A172 (cell line): ENCODE data around the gene CBLB. TPM values are rescaled to one million over a fixed set of nuclear protein-coding genes. Genes with fewer than 3 reads are reported as not detected.
"Not testable (repeated sequence)": the region's sequence is repeated elsewhere in the genome, so short reads cannot be mapped to it uniquely, and the experiment has no call there.

ENCODE experiments used
- DNase-seq: peaks from one replicate; pipeline ENCODE4 v3.0.0-alpha.2; 2015; ENCODE audit warnings: low spot score
- total RNA-seq: library from RNA; depleted of rRNA; stranded (reverse); fragments of >200 nt; shearing (Covaris generic); gene quantifications from 2 replicates; pipeline ENCODE4 v1.2.3, GENCODE V29; 2014

The CBLB gene
- total RNA-seq, 1 experiment from 2014 or later: 36.6 TPM

DNA sequence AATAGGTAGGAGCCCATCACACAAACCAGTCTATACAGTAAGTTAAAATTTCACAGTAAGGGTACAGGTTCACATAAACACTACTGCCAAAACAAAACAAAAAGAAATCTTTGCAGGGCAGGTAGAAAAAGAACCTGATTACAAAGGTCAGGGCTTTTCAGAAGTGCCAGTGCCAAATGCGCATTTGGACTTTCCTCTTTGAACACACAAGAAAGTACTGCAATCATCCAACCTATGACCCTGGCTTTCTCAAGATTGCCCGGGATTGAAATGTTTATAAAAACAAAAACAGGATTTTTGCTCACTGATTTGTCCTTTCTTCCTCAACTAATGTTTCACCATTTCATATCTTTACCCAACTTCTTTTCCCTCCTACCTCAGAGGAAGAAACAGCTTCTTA lies 47.4 kb downstream of the CBLB start:
- no peak for DNase-seq

DNA sequence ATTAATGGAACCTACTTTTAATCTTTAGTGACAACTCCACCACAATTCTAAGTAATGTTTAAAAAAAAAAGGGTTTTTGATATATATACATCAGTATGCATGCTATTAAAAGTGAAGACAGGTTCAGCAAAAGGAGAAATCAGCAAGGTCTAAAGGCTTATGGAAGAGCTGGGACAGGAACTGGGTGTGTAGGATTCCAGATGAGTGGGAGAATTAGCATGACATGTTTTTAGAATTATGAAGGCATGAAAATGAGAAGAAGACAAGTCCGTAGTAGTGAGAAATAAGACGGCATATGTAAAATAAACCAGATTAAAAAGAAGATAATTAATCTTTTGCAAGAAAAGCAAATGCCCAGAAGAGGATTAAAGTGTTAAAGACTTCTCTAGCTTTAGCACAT lies 52.0 kb downstream of the CBLB start:
- DNase-seq: no peak

DNA sequence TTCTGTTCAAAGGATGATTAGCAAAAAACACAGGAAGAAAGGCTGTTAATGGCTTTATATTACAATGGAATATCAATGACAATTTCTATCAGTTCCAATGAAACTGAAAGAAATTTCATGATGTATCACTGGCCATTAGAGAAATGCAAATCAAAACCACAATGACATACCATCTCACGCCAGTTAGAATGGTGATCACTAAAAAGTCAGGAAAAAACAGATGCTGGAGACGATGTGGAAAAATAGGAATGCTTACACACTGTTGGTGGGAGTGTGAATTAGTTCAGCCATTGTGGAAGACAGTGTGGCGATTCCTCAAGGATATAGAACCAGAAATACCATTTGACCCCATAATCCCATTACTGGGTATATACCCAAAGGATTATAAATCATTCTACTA lies 53.5 kb downstream of the CBLB start:
- not testable (repeated sequence) for DNase-seq

DNA sequence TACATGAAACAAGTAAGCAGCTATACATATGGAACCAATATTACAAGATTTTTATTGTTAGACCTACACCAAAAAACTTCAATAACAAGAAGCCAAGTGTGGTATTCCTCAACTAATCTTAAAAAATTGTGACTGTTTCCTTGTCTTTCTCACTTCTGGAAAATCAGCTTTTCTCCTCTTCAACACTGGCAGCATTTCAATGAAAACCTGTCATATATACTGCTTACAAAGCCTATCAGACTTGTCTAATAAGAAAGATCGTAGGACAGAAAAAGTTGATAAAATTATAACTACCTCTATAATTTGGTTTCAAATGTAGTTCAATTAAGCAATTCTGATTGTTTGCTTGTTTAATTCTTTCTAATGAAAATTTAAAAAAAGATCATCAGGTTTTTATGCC lies 55.1 kb downstream of the CBLB start:
- no peak for DNase-seq

DNA sequence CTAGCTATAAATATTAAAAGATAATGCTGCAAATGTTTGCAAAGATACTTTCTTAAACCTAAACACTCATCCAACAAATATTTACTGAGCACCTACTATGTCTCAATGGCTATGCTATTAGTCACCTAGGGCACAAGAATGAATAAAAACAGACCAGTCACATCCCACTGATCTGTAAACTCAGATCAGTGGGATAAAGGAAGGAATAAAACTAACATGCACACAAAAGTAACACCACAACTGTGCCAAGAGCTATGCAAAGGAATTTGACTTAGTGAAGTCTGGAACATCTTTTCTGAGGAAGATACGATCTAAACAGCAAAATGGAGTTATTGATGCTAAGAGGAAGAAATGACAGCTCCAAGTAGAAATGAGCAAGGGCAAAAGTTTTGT lies 56.6 kb downstream of the CBLB start:
- peak; percentile 34 for DNase-seq

DNA sequence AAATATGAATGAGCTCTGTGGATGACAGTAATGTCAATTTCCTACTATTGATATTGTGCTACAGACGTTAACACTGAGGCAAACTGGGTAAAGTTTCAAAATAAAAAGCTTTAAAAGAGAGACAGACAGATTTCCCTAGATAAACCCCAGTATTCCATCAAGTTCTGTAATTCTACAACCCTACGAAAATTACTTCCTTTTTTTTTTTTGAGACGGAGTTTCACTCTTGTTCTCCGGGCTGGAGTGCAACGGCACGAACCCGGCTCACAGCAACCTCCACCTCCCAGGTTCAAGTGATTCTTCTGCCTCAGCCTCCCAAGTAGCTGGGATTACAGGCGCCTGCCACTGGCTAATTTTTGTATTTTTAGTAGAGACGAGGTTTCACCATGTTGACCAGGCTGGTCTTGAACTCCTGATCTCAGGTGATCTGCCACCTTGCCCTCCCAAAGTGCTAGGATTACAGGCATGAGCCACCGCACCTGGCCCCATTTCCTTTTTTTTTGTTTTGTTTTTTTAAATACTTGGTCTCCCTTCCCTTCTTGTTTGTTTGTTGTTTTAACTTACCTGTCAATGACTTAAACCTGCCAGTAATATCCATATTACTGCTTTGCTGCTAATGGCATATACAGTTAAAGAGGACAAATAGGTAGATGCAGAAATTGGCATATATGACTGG lies 57.2 kb downstream of the CBLB start:
- no peak for DNase-seq

DNA sequence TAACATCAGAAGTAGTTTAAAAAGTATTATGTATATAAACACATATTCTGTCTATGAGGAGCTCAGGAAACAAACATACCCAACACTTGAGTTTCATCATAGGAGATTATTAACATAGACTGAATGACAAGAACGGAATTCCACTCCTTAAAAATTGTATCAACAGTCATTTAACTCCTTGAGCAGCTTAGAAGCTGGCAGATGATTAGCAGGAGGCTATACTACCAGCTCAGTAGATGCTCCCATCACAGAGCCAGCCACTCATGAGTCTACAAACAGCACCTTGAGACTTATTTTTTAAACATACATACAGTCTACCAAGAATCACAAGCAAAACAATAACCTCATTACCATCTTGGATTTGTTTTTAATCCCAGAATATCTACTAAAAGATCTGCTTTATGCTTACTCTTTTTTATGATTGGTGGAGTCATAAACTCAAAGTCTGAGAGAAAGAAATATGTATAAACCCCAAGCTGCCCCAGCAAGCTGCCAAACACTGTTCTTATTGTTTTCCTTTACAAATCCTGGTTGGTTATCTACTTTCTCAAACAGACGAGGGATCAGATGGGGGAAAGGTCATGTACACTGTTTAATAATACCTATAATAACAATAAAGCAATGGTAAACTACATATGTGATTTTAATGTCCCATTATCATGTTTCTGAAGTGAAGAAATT lies 59.5 kb downstream of the CBLB start:
- no peak for DNase-seq

DNA sequence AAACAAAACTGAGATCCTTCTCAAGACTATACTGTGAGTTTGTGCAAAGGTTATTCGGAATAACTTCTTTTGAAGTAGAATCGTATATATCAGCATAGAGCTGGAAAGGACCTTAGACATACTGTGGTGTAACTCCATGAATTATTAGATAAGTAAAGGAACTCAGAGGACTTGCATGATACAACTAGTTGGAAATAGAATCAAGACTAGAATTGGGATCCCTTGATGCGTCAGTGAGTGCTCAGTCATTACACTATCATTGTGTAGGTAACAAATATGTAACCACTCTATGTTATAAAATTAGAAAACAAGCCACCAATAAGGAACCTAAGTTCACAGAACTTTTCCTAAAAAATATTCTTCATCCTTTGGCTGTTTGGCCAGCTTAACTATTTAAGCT lies 61.1 kb downstream of the CBLB start:
- DNase-seq: no peak

DNA sequence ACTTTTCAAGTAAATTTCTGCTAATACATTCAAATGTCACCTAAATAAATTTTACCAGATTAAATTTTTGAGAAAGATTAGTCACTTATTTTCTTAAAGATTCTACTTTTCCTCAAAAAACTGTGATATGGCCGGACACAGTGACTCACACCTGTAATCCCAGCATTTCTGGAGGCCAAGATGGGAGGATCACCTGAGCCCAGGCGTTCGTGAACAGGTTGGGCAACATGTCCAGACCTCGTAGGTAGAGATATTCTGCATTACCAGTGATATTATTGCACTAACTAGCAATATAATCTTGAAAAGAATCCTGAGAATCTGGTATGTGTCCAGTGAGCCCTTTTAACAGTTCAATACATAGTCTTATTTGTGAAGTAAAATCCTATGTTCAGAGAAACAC lies 61.7 kb downstream of the CBLB start:
- DNase-seq: no peak

DNA sequence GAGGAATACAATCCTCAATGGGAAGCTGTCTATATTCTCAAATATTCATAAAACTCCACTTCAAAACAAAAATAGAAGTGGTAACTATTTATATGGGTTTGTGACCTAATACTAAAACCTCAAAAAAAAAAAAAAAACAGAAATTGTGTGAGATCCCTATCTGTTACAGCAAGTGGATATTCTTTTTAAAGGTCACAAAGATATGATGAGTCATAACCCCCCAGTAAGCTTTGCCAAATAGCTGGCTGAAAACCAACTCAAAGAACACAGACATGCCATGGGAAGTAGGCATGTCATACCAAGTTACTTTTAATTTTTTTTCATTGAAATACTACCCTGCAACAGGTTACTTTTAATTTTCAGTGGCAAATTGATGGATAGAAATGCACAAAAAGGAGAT lies 62.5 kb downstream of the CBLB start:
- peak; percentile 68 for DNase-seq

DNA sequence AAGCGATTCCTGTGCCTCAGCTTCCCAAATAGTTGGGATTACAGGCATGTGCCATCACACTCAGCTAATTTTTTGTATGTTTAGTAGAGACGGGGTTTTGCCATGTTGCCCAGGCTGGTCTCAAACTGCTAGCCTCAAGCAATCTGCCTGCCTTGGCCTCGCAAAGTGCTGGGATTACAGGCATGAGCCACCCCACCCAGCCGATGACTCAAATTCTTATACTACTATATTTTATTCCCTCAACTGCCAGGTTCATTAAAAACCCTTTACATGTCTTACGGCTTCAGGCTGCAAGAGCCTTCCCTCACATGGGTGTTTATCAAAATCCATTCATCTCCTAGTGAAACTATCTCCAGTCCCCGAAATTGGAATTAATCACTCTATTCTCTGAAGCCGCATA lies 63.4 kb downstream of the CBLB start:
- no peak for DNase-seq

DNA sequence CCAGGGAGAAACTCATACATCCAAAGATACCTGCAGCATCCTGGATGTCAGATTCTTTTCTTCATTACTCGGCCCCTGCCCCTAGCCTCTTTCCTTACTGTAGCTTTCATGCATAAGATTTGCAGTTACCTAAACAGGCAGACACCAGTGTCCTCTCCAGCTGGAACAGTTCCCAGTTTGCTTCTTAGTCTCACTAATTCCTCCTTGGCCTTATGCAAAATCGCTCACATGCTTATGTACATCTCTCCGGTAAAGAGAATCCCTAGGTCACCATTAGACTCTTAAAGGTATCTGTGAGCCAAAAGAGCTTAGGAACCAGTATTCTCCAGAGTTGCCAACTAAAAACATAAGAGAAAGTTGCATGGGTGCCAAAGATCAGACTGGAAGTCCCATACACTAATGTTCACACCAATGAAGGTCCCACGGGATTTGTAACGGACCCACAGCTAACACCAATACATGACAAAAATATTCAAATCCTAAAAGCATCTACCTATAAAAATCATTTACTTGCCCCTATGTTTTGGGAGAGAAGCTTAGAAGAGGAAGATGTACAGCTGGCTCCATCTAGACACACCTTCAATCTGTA lies 66.6 kb downstream of the CBLB start:
- DNase-seq: no peak

DNA sequence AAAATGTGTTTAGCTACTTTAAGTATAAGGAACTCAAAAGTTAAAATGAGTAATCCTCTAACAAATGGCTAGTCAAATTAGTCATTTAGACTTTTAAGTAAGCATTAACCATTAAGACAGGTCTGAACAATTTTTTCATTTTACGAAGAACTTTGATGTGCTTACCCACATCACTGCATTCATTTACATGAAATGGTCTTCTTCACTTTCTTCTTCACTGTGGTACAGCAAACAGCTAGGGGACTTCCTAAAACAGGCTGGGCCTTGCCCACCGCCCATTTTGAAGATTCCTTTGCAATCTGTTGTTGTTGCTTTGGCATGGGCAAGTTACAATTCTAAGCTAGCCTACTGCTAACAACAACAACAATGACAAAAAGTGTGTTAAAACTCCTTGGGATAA lies 67.4 kb downstream of the CBLB start:
- no peak for DNase-seq

DNA sequence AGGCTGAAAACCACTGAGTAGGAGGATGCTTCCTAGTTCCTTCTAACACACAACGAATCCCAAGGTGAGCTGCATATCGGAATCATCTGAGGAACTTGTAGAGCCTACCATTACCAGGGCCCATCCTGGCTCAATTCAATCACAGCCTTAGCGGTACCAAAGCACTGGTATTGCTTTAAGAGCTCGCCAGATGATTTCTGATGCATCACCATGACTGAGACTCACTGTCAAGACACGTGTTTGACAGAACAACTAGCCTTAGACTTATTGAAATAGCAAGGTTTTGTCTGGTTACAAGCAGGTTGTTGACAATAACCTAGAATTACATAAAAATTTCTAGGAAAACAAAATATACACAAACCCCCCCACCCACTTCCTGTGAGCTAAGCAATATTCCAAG lies 68.5 kb downstream of the CBLB start:
- no peak for DNase-seq

DNA sequence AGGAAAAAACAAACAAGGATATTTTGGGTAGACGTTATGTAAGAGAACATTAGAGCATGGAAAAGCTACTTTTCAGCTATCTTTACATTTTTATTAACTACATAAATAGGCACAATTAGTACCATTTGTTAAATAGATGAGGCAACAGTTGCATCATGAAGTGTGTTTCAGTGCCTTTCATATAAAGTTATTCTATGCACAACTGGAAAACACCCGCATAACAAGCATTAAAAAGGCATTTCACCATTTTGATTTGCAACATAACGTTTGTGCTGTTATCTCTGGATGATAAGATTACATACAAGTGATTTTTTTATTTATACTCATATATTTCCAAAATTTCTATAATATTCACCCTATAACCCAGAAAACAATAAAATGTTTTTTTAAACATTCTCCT lies 69.5 kb downstream of the CBLB start:
- no peak for DNase-seq

DNA sequence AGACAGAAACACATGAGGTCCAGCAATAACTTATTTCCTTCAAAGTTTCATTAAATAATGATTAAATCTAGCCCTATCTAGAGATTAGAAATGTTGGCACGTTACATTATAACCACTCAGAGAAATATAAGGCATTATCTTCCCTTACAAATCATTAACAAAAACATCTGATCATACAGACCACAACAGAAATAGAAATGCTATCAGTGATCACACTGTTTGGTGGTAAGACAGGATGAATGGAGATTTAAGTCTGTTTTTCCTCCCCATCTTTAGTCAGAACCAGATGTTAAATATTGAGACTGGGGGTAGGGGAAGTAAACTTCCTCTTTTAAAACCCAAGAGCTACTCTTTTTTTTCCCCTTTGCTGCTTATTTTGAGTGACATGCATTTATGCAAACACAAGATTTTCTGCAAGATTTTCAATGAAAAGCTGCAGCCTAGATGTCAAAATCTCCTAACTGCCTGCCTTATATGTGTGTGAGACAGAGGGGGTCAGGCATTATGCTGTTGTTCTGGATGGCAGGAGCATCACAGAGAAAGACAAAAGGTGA lies 70.4 kb downstream of the CBLB start:
- DNase-seq: no peak

DNA sequence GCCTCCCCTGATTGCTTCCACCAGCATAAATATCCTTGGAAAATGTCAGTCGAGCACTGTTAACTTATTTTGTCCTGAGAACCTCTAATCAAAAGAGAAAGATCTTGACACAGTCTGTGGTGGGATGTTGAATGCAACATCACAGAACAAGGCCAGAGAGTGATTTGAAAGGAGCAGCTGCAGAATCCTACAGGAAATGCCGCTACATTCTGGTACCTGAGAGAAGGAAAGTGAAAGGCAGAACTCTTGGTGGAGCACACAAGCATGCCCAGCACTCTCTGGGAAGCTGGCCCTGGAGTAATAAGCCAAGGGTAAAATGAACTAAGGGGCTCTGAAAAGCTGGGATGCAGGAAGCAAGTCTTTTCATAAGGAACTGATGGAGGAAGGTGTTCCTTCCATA lies 75.8 kb downstream of the CBLB start:
- peak; percentile 21 for DNase-seq

DNA sequence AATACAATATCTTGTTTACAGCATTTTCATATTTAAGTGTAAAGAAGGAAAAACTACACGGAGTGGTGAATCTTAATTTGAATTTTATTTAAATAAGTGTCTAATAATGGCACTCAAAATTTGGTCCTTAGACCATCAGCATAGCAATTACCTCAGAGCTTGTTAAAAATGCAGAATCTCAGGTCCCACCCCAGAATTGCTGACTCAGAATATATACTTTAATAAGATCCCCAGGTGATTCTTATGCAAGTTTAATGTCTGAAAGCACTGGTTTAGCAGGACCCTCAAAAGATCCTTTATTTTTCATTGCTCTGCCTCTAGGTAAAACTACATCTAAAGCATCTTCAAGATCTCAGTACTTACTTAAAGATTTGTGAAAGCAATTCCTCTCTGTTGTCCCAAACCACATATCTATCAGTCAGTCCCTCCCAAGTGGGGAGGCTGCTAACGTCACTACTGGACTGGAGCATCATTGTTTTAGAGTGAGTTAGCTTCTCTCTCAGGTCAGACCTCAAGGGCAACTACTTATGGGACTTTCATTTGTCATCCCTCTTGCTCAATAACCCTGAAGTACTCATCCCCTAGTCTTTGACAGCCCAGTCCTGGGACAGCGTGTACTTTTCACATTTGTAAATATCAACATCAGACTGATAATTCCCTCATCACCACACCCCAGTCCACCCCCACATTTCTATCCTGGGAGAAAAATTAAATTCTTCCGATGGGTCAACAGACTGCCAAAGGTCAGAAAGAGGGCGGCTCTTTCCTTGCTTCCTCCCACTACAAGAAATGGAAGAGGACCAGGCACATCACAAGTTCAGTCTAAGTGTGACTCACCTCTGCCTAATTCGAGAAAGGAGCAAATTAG lies 76.7 kb downstream of the CBLB start:
- DNase-seq: peak; percentile 82

DNA sequence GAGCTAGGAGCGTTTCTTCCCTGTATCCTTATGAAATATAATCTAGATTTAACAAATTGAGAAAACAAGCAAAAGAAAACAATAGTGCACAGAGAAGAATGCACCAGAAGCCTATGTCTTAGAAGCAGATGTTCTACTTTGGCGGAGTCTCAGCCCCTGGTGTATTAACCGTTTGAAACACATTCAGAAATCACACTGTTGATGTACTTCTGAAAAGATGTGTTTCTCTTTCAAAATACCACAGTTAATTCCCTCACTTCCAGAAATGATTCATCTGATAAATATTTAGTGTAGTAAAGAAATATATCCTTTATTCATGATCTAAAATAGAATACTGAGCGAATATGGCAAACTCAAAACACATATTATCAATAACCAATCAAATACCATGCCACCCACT lies 77.7 kb downstream of the CBLB start:
- peak; percentile 16 for DNase-seq

DNA sequence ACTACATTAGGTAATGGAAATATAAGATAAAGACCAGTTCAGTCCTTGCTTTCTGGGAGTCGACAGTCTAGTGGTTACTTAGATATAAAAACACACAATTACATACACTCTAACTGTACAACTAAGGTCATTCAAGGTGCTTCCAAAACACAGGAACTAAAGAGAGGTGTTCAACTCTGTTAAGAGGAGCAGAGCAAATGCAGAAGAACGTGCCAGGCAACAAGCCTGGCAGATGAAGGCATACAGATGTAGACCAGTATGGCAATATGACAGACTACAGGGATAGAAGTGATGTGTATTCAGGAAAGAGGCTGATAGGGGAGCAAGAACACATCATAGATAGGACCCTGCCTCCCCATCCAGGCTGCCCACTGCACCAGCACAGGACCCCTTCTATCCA lies 78.3 kb downstream of the CBLB start:
- DNase-seq: no peak

DNA sequence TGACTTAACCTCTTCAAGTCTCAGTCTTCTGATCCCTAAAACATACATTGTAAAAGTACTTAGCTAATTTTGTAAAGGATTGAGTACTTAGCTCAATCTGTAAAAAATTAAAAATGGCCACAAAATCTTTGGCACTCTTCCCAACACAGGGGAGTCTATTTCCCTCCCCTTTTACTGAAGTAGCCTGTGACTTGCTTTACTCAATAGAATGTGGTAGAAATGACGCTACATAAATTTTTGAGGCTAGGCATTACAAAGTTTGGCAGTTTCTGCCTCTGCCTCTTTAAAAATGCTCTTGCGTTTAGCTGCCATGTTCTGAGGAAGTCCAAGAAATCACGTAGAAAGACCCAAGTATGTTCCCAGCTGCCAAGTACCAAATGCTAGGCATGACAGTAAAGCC lies 80.2 kb downstream of the CBLB start:
- no peak for DNase-seq

DNA sequence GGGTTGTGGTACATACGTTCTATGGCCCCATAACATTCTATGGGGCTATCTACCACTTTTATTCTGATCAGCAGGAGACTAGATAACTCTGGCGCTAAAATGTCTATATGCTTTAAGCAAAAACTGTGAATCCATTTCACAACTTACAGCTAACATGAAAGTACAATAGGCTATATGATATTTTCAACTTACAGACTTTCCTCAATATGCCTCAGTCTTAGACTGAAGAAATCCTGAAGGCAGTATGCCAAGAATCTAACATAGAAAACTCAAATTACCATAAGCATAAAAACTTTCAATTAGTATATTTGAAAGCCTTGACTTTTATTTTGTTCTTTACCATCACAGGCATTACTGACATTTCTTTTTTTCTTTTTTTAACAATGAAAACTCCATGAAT lies 81.4 kb downstream of the CBLB start:
- DNase-seq: no peak
